OCI-LY1 (cell line): Measurements from ENCODE around the gene MPLKIP.

ENCODE experiments used
- CTCF ChIP-seq: fragments of 200-600 bp; sonication (generic), shearing (Covaris generic); IDR thresholded peaks from 2 replicates; pipeline ENCODE4 v1.5.1; 2017; ENCODE audit warnings: mild to moderate bottlenecking, antibody characterized with exemption, low read length, moderate library complexity, mixed read lengths
- EZH2 ChIP-seq: fragments of 200-600 bp; sonication (generic), shearing (Covaris generic); IDR thresholded peaks from 2 replicates; pipeline ENCODE4 v1.8.0; 2017; ENCODE audit warnings: borderline replicate concordance, mixed run types, mild to moderate bottlenecking, antibody characterized with exemption, low read length, moderate library complexity, mixed read lengths

- no peak for TF ChIP-seq CTCF
- TF ChIP-seq EZH2, result no peak
Observed at GRCh38 chr7:40133561-40134427, 628 bp downstream of the MPLKIP start.
